ENCODE results near the gene SLC12A3.
A peak's percentile ranks its signal among the peaks of the same experiment; 100 is the strongest.

SLC12A3 gene

DNA sequence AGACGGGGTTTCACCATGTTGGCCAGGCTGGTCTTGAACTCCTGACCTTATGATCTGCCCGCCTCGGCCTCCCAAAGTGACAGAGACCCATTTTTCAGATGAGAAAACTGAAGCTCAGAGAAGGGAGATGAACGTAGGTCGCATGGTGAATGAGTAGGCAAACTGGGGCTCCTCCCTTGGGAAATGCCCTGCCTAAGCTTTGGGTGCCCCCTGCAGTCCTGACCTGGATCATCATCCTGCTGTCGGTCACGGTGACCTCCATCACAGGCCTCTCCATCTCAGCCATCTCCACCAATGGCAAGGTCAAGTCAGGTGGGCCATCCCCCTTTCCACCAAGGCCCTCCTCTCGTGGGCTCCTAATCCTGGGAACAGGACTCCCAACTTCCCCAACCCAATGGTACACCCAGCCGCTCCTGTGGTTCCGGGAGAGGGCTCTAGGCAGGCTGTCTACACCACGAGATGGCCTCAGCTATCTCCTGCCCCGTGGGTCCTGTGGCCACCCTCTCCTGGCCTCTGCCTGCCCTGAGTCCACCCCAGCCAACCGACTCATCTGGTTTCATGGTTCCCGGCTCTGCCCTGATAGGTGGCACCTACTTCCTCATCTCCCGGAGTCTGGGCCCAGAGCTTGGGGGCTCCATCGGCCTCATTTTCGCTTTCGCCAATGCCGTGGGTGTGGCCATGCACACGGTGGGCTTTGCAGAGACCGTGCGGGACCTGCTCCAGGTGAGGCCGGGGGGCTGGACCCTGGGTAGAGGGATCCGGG lies 4.7 kb downstream of the SLC12A3 start:
- Histone ChIP-seq H3K27ac (ENCODE audit: low read length) (peak overlapping the region; percentile 89), H3K4me3 (ENCODE audit: low read length) (peak overlapping the region; percentile 77), H3K9me3 (ENCODE audit: insufficient read depth, low read length) (no peaks in the 10 kb centered on the region), H3K79me2 (ENCODE audit: low read length) (no peaks in the 10 kb centered on the region), H3K4me1 (ENCODE audit: low read length) (peaks cover 69% of the 10 kb centered on the region), H3K36me3 (replicated peaks; ENCODE audit: low read depth, low read length) (no peaks in the 10 kb centered on the region), H3K4me2 (ENCODE audit: low read length) (peak overlapping the region; percentile 94), H2AFZ (ENCODE audit: low read depth, low read length) (peak overlapping the region; percentile 66), H3K9ac (ENCODE audit: low read length) (peak overlapping the region; percentile 83), H4K20me1 (ENCODE audit: insufficient read depth, low read length) (no peaks in the 10 kb centered on the region), H3K27me3 (ENCODE audit: low read depth, low read length) (no peaks in the 10 kb centered on the region)
- TF ChIP-seq EZH2phosphoT487 (IDR thresholded peaks at IDR 0.05; ENCODE audit: low read depth), result no peak
- peak; percentile 59 for TF ChIP-seq CTCF (IDR thresholded peaks at IDR 0.05; ENCODE audit: low read depth, low read length)

DNA sequence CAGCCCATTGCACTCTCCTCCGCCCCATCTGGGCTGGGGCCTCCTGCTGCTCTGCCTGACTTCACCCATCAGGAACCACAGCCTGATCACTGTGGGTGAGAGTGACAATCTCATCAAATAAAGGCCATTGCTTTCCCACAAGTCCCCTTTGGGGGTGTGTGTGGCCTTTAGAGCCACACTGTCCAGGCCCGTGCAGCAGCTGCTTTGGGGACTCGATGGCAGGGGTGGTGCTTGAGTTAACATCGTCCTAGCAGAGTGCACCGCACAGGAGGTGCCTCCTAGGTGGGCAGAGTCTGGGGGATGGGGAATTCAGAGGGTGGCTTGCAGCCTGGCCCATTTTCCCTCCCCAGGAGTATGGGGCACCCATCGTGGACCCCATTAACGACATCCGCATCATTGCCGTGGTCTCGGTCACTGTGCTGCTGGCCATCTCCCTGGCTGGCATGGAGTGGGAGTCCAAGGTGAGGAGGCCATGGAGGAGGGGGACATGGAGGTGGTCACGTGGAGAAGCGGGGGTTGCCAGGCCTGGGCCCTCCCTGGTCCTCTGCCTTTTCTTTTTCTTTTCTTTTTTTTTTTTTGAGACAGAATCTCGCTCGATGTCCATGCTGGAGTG lies 5.4 kb downstream of the SLC12A3 start:
- peak overlapping the region; percentile 94 for H3K4me2 ChIP-seq (ENCODE audit: low read length)
- peaks cover 76% of the 10 kb centered on the region for H3K4me1 ChIP-seq (ENCODE audit: low read length)
- no peaks in the 10 kb centered on the region for H3K9me3 ChIP-seq (ENCODE audit: insufficient read depth, low read length)
- H4K20me1 ChIP-seq (ENCODE audit: insufficient read depth, low read length), result no peaks in the 10 kb centered on the region
- peak overlapping the region; percentile 66; the same call in 1 of the 2 replicates for H2AFZ ChIP-seq (ENCODE audit: low read depth, low read length)
- no peak for TF ChIP-seq CTCF (IDR thresholded peaks at IDR 0.05; ENCODE audit: low read depth, low read length)
- TF ChIP-seq EZH2phosphoT487 (IDR thresholded peaks at IDR 0.05; ENCODE audit: low read depth), result no peak
- no peaks in the 10 kb centered on the region for H3K27me3 ChIP-seq (ENCODE audit: low read depth, low read length)
- H3K4me3 ChIP-seq (ENCODE audit: low read length), result peak overlapping the region; percentile 77
- H3K36me3 ChIP-seq (replicated peaks; ENCODE audit: low read depth, low read length), result no peaks in the 10 kb centered on the region
- peak overlapping the region; percentile 89 for H3K27ac ChIP-seq (ENCODE audit: low read length)
- H3K9ac ChIP-seq (ENCODE audit: low read length), result peak overlapping the region; percentile 83
- H3K79me2 ChIP-seq (ENCODE audit: low read length), result no peaks in the 10 kb centered on the region

DNA sequence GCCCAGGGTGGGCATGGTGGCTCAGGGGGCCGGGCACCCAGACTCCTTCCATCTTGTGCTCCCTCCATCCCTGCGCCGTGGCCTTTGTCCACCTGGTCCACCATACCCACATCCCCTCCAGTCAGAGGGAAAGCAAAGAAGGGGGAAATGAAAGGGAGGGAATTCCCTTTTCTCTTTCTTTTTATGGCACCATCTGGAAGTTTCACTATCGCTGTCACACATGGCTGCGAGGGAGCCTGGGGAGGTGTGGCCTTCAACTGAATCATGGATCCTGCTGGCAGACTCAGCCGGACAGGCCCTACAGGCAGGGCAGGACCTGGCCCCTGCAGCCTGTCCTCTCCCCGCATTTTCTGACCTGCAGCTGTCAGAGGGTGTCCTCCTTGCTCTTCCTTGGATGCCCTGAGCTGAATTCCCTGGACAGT lies 6.2 kb downstream of the SLC12A3 start:
- H3K4me1 ChIP-seq (ENCODE audit: low read length), result peaks cover 84% of the 10 kb centered on the region
- H3K9ac ChIP-seq (ENCODE audit: low read length), result peak overlapping the region; percentile 83; the same call in 1 of the 2 replicates
- peak overlapping the region; percentile 39; the same call in 1 of the 2 replicates for H3K4me3 ChIP-seq (ENCODE audit: low read length)
- no peaks in the 10 kb centered on the region for H3K9me3 ChIP-seq (ENCODE audit: insufficient read depth, low read length)
- no peak for TF ChIP-seq CTCF (IDR thresholded peaks at IDR 0.05; ENCODE audit: low read depth, low read length)
- no peaks in the 10 kb centered on the region for H4K20me1 ChIP-seq (ENCODE audit: insufficient read depth, low read length)
- peak overlapping the region; percentile 89 for H3K27ac ChIP-seq (ENCODE audit: low read length)
- H3K27me3 ChIP-seq (ENCODE audit: low read depth, low read length), result no peaks in the 10 kb centered on the region
- no peaks in the 10 kb centered on the region for H3K79me2 ChIP-seq (ENCODE audit: low read length)
- no peaks in the 10 kb centered on the region for H3K36me3 ChIP-seq (replicated peaks; ENCODE audit: low read depth, low read length)
- peak overlapping the region; percentile 94 for H3K4me2 ChIP-seq (ENCODE audit: low read length)
- no peak overlapping the region for H2AFZ ChIP-seq (ENCODE audit: low read depth, low read length)

DNA sequence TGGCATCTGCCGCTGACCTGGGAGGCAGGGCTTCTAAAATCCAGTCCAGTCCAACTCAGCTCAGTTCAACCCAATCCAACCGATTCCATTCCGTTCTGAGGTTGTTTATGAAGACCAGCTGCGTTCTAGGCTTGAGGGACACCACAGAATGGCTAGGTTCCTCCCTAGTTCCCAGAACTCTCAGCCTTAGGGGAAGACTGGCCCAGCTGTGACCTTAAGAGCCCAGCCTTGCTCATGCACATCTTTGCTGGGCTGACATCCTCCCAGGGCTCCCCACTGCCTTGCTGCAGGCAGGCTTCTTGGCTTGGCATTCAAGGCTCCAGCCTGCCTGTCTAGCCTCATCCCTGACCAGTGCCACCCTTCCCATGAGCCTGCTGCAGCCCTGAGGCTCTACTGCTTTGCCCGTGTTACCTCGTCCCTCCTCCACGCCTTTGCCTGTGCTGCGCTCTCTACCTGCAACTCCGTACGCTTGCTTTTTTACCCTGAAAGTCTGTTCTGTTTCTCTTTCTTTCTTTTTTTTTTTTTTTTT lies 7.9 kb downstream of the SLC12A3 start:
- no peaks in the 10 kb centered on the region for H3K79me2 ChIP-seq (ENCODE audit: low read length)
- no peak overlapping the region for H3K4me3 ChIP-seq (ENCODE audit: low read length)
- peak overlapping the region; percentile 16; the same call in 1 of the 2 replicates for H3K27ac ChIP-seq (ENCODE audit: low read length)
- no peaks in the 10 kb centered on the region for H3K9me3 ChIP-seq (ENCODE audit: insufficient read depth, low read length)
- TF ChIP-seq CTCF (IDR thresholded peaks at IDR 0.05; ENCODE audit: low read depth, low read length), result no peak
- TF ChIP-seq EZH2phosphoT487 (IDR thresholded peaks at IDR 0.05; ENCODE audit: low read depth), result no peak
- no peak overlapping the region for H3K4me2 ChIP-seq (ENCODE audit: low read length)
- no peaks in the 10 kb centered on the region for H3K36me3 ChIP-seq (replicated peaks; ENCODE audit: low read depth, low read length)
- no peaks in the 10 kb centered on the region for H3K27me3 ChIP-seq (ENCODE audit: low read depth, low read length)
- H2AFZ ChIP-seq (ENCODE audit: low read depth, low read length), result no peak overlapping the region
- H3K9ac ChIP-seq (ENCODE audit: low read length), result no peak overlapping the region
- no peaks in the 10 kb centered on the region for H4K20me1 ChIP-seq (ENCODE audit: insufficient read depth, low read length)
- peaks cover 84% of the 10 kb centered on the region for H3K4me1 ChIP-seq (ENCODE audit: low read length)
